GM21381 (cell line): ENCODE results near the gene CARM1.
"Not testable (repeated sequence)": the region's sequence is repeated elsewhere in the genome, so short reads cannot be mapped to it uniquely, and the experiment has no call there.

Experiments
- ATAC-seq: cut with Tn5 transposase; IDR thresholded peaks from one replicate; pipeline ENCODE4 v1.9.1; 2021; ENCODE audit warnings: mild to moderate bottlenecking, moderate library complexity; ENCODE audit not compliant: unreplicated experiment

Gene CARM1

DNA sequence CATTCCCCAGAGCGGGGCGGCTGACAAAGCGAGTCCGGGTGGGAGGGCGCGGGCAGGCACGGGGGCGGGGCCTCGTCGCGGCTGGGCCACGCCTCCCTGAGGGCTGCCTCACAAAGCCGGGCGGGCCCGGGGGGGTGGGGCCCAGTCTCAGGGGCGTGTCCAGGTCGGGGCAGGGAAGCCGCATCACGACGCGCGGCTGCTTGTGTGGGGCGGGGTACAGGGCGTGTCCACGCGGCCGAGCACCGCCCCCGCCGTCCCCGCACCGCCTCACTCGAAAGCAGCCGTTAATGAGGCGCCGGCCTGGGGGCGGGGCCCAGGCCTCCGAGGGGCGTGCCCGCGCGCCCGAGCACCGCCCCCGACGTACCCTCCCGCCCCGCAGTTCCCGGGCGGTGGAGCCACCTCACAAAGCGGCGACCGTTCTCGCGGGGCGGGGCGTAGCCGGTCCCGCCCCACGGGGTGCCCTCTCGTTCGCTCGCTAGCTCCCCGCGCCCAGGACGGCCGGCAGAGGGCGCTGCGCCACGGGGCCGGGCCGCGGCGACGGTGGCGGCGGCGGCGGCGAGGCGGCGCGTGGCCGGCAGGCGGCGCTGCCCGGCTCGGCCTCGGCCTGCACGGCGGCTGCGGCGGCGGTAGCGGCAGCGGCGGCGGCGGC is at the start of gene CARM1:
Gene CARM1 (plus strand): TSS at position 599 of the 649 bp plus-strand sequence. CDS start 150 bp downstream, outside the sequence.
- ATAC-seq: peak; percentile 74

GRCh38 chr19:10823690-10824089 is 47.7 kb upstream of the CARM1 start:
- ATAC-seq: no peak

DNA sequence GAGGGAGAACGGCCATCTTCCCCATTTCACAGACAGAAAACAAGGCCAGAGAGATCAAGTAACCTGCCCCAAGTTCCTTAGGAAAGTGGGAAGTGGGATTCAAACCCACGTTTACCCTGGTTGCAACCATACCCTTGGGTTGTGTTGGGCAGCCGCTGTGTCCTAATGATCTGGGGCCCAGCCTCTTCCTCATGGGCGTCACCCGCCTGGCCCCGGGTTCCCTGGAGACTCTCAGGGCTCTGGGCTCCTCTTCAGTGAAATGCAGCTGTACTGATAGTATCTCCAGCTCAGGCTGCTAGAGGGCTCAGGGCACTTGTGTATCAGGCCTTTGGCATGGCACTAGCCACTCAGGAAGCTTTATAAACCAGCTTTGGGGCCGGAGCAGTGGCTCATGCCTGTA is 45.1 kb upstream of the CARM1 start:
- ATAC-seq: no peak

DNA sequence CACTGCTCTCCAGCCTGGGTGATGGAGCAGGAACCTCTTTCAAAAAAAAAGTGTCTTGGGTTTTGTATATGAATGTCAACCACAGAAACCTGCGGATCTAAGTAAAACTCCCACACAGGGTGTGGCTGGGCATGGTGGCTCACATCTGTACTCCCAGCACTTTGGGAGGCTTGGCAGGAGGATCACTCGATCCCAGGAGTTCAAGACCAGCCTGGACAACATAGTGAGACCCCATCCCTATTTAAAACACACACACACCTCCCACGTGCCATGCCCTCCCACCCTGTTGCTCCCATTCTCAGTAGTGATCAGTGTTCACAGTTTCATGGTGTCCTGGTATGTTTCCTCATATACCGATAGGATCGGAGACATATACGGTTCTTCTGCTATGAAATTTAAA is 44.5 kb upstream of the CARM1 start:
- no peak for ATAC-seq

DNA sequence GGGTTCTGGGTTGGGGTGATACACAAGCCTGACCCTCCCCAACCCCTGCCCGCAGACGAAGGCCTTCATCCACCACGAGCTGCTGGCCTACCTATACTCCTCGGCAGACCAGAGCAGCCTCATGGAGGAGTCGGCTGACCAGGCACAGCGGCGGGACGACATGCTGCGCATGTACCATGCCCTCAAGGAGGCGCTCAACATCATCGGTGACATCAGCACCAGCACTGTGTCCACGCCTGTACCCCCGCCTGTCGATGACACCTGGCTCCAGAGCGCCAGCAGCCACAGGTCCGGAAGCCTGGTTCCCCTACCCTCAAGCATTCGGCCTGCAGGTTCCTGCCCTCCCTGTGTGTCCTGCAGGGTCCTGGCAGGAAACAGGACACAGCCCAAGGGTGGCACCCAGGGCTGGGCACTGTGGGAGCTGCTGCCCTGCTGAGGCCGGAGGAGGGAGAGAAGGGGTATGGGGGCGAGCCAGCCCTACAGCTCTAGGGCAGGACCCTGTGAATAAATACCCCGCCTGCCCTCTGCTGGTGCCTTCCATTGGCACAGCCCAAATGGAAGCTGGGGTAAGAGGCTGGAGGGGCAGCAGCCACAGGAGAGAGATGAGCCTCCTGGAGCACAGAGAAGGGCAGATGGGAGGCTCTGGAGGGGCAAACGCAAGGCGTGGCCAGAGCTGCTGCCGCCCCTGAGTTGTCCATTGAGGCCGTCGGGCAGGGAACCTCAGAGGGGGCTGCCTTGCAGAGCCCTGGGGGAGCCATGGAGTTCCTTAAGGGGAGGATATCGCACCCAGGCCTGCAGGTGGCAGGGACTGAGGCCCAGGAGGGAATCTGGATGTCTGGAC is 42.2 kb upstream of the CARM1 start:
- no peak for ATAC-seq

DNA sequence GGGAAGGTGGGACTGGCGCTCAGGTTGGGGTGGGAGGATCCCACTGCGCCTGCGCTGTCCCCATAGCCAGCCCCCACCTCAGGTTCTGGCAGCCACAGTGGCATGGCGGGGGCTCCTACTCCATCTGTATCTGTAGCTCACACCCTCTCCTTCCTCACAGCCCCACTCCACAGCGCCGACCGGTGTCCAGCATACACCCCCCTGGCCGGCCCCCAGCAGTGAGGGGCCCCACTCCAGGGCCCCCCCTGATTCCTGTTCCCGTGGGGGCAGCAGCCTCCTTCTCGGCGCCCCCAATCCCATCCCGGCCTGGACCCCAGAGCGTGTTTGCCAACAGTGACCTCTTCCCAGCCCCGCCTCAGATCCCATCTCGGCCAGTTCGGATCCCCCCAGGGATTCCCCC is 41.4 kb upstream of the CARM1 start:
- ATAC-seq: no peak

DNA sequence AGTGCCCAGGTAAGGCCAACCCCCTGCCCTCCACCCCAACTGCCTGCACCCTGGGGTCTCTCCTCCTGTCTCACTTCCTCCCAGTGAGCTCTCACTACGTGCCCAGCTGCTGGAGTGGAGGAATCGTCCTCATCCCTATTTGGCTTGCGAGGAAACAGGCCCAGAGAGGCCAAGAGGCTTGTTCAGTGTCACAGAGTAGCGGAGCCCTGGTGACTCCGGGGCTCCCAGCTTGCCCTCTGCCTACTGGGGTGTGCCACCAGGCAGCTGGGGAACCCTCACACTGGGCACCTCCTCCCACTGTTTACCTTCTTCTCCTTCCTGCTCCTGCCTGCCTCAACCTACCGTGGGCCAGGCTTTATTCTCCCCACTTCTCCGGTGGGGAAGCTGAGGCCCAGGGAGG is 41.0 kb upstream of the CARM1 start:
- no peak for ATAC-seq

GRCh38 chr19:10830931-10831779 is 40.2 kb upstream of the CARM1 start:
- no peak for ATAC-seq

GRCh38 chr19:10831987-10832938 is 39.1 kb upstream of the CARM1 start:
- ATAC-seq: no peak

- ATAC-seq: no peak
Observed at GRCh38 chr19:10832939-10833296, 38.4 kb upstream of the CARM1 start.

- ATAC-seq: peak; percentile 4
Observed at GRCh38 chr19:10835089-10835753, 36.1 kb upstream of the CARM1 start.

- peak; percentile 69 for ATAC-seq
Observed at GRCh38 chr19:10835754-10836478, 35.4 kb upstream of the CARM1 start, which contains the start of gene TMED1. Gene TMED1 (minus strand): TSS chr19:10836212. CDS start chr19:10836191, 21 bp downstream.

DNA sequence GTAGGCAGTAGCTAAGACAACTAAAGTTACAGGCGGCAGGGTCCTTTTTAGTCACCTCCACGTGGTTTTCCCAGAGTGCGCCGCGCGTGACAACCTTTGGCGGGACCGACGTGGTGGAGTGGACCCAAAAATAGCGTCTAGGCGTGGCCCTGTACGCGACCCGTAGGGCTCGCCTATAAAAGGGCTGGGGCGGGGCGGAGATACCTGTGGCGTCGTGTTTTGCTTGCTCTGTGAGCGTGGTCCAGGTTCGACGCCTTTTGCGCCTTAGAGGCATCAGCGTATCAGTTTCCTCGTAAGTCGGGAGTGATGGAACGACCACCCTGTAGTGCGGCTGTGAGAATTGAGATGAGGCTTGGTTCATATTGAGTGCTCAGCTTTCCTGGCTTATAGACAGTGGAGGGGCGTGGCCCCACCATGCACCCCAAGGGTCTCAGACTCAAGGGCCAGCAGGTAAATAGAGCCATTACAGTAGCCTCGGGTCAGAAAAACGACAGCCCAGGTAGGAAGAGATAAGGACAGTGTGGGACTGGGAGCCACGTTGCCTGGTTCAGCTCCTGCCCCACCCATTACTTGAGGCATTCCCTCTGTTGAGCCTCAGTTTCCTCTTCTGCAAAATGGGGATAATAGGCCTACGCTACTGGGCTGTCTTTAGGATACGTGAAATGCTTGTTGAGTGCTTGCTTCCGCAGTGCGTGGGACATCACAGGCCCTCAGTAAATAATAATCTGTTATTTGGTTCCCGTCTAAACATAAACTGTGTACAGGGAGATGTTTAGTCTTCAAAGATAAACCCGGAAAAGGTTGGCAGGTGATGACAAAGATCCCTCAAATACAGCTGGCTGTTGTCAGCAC is 34.6 kb upstream of the CARM1 start:
- peak; percentile 16 for ATAC-seq

GRCh38 chr19:10837649-10838048 is 33.7 kb upstream of the CARM1 start:
- not testable (repeated sequence) for ATAC-seq

DNA sequence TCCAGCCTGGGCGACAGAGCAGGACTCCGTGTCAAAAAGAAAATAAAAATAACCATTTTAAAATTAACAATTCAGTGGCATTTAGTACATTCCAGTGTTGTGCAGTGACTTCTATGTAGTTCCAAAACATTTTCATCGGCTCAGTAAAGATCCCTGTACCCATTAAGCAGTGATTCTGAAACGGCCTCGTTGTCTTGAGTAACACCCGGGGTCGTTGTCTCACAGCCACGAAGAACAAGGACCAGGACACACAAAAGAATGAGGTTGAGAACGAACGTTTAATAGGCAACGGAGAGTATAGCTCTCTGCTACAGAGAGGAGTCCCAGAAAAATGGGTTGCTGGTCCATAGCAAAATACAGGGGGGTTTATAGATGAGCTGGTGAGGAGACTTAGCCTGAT is 33.0 kb upstream of the CARM1 start:
- no peak for ATAC-seq

GRCh38 chr19:10839114-10840050 is 32.0 kb upstream of the CARM1 start:
- ATAC-seq: no peak

- no peak for ATAC-seq
Observed at GRCh38 chr19:10842788-10843187, 28.6 kb upstream of the CARM1 start.
